HG02798 (cell line): ENCODE measurements around the gene ATG2B.

Experiments used
- ATAC-seq: cut with Tn5 transposase; IDR thresholded peaks from one replicate; pipeline ENCODE4 v1.9.1; 2021; ENCODE audit warnings: mild to moderate bottlenecking; ENCODE audit not compliant: unreplicated experiment, poor library complexity

Gene ATG2B

GRCh38 chr14:96318836-96319235 lies 44.3 kb downstream of the ATG2B start:
- ATAC-seq = no peak

GRCh38 chr14:96316087-96316486 lies 47.1 kb downstream of the ATG2B start:
- ATAC-seq = no peak

- no peak for ATAC-seq
Observed at GRCh38 chr14:96310906-96311305, 52.2 kb downstream of the ATG2B start.

- no peak for ATAC-seq
Observed at GRCh38 chr14:96309896-96310330, 53.2 kb downstream of the ATG2B start.

- ATAC-seq = no peak
Observed at GRCh38 chr14:96309133-96309895, 53.8 kb downstream of the ATG2B start.

- ATAC-seq = no peak
Observed at GRCh38 chr14:96307434-96307833, 55.7 kb downstream of the ATG2B start.

- no peak for ATAC-seq
Observed at GRCh38 chr14:96304956-96305355, 58.2 kb downstream of the ATG2B start.

- ATAC-seq = no peak
Observed at GRCh38 chr14:96303981-96304380, 59.2 kb downstream of the ATG2B start.

GRCh38 chr14:96299441-96299840 lies 63.7 kb downstream of the ATG2B start:
- no peak for ATAC-seq

GRCh38 chr14:96297997-96298515 lies 65.1 kb downstream of the ATG2B start:
- no peak for ATAC-seq

- no peak for ATAC-seq
Observed at GRCh38 chr14:96297000-96297399, 66.1 kb downstream of the ATG2B start.

GRCh38 chr14:96294246-96294645 lies 68.9 kb downstream of the ATG2B start:
- no peak for ATAC-seq

GRCh38 chr14:96287856-96288255 lies 75.3 kb downstream of the ATG2B start:
- ATAC-seq = no peak

GRCh38 chr14:96286251-96286650 lies 76.9 kb downstream of the ATG2B start:
- no peak for ATAC-seq

GRCh38 chr14:96285667-96286066 lies 77.5 kb downstream of the ATG2B start:
- no peak for ATAC-seq

- ATAC-seq = no peak
Observed at GRCh38 chr14:96284430-96284829, 78.7 kb downstream of the ATG2B start.

- ATAC-seq = no peak
Observed at GRCh38 chr14:96284008-96284407, 79.1 kb downstream of the ATG2B start.

GRCh38 chr14:96281486-96281885 lies 81.7 kb downstream of the ATG2B start:
- no peak for ATAC-seq

- no peak for ATAC-seq
Observed at GRCh38 chr14:96280104-96280503, 83.0 kb downstream of the ATG2B start.

GRCh38 chr14:96279564-96279963 lies 83.6 kb downstream of the ATG2B start:
- no peak for ATAC-seq

GRCh38 chr14:96277890-96278289 lies 85.3 kb downstream of the ATG2B start:
- no peak for ATAC-seq
